ENCODE measurements around the gene DEFB113.

DEFB113 gene

GRCh38 chr6:49937811-49938210 is 31.6 kb downstream of the DEFB113 start:
- no peak overlapping the region for H3K4me3 ChIP-seq (ENCODE audit: low read depth, low read length)
- no peak for TF ChIP-seq CTCF (IDR thresholded peaks at IDR 0.05; ENCODE audit: low read depth, low read length, missing control alignments)
- DNase-seq (ENCODE audit: low read depth): no peak

- no peak overlapping the region for H3K4me3 ChIP-seq (ENCODE audit: low read depth, low read length)
- TF ChIP-seq CTCF (IDR thresholded peaks at IDR 0.05; ENCODE audit: low read depth, low read length, missing control alignments): no peak
- DNase-seq (ENCODE audit: low read depth): no peak
Observed at GRCh38 chr6:49937017-49937416, 32.4 kb downstream of the DEFB113 start.

GRCh38 chr6:49935387-49935786 is 34.0 kb downstream of the DEFB113 start:
- DNase-seq (ENCODE audit: low read depth): no peak
- no peak for TF ChIP-seq CTCF (IDR thresholded peaks at IDR 0.05; ENCODE audit: low read depth, low read length, missing control alignments)
- H3K4me3 ChIP-seq (ENCODE audit: low read depth, low read length): no peak overlapping the region

GRCh38 chr6:49934770-49935169 is 34.7 kb downstream of the DEFB113 start:
- no peak for TF ChIP-seq CTCF (IDR thresholded peaks at IDR 0.05; ENCODE audit: low read depth, low read length, missing control alignments)

GRCh38 chr6:49933526-49933925 is 35.9 kb downstream of the DEFB113 start:
- TF ChIP-seq CTCF (IDR thresholded peaks at IDR 0.05; ENCODE audit: low read depth, low read length, missing control alignments): no peak
- H3K4me3 ChIP-seq (ENCODE audit: low read depth, low read length): no peak overlapping the region
- no peak for DNase-seq (ENCODE audit: low read depth)

More at GRCh38 chr6:49934770-49935169, 34.7 kb downstream of the DEFB113 start:
- DNase-seq (ENCODE audit: low read depth): no peak
- no peak overlapping the region for H3K4me3 ChIP-seq (ENCODE audit: low read depth, low read length)

- TF ChIP-seq CTCF (IDR thresholded peaks at IDR 0.05; ENCODE audit: low read depth, low read length, missing control alignments): no peak
- no peak overlapping the region for H3K4me3 ChIP-seq (ENCODE audit: low read depth, low read length)
- no peak for DNase-seq (ENCODE audit: low read depth)
Observed at GRCh38 chr6:49929340-49929739, 40.1 kb downstream of the DEFB113 start.

GRCh38 chr6:49923826-49924225 is 45.6 kb downstream of the DEFB113 start:
- no peak for DNase-seq (ENCODE audit: low read depth)
- peak; percentile 8 for TF ChIP-seq CTCF (IDR thresholded peaks at IDR 0.05; ENCODE audit: low read depth, low read length, missing control alignments)
- H3K4me3 ChIP-seq (ENCODE audit: low read depth, low read length): no peak overlapping the region

Data from GM12864 (cell line).